ENCODE data around the gene SLX1A. TPM values are rescaled to one million over a fixed set of nuclear protein-coding genes. Genes with fewer than 3 reads are reported as not detected.
"Not testable (repeated sequence)": the region's sequence is repeated elsewhere in the genome, so short reads cannot be mapped to it uniquely, and the experiment has no call there.

Gene SLX1A
- total and polyA plus RNA-seq, 2 experiments from 2014 or later, result 29.5 to 97.5 TPM

GRCh38 chr16:30168746-30169145, 24.9 kb upstream of the SLX1A start:
- H3K27ac Mint-ChIP-seq; H3K4me2 ChIP-seq; H3K36me3 ChIP-seq (ENCODE audit: insufficient read depth); H3K4me3 ChIP-seq; H3K79me2 ChIP-seq (replicated peaks; ENCODE audit: insufficient read depth); ATAC-seq; H3K4me3 Mint-ChIP-seq; H2AFZ ChIP-seq; H4K20me1 ChIP-seq (replicated peaks; ENCODE audit: insufficient read depth); DNase-seq (ENCODE audit: low spot score); H3K27me3 ChIP-seq (ENCODE audit: insufficient read depth); H3K4me1 ChIP-seq (ENCODE audit: insufficient read depth); H3K9me2 ChIP-seq (ENCODE audit: insufficient read depth); H3K36me3 Mint-ChIP-seq (ENCODE audit: low read depth); H3K4me1 Mint-ChIP-seq; H3F3A ChIP-seq (replicated peaks; ENCODE audit: low read depth); H3K27ac ChIP-seq (ENCODE audit: low read depth): not testable (repeated sequence)
- Mint-ChIP-seq H3K27me3 (ENCODE audit: insufficient read depth, low read depth, poor library complexity) (peaks cover 10% of the 10 kb centered on the region), H3K9me3 (peaks cover 19% of the 10 kb centered on the region)

GRCh38 chr16:30169416-30169815, 24.3 kb upstream of the SLX1A start:
- not testable (repeated sequence) for H3K36me3 ChIP-seq (ENCODE audit: insufficient read depth); H3K4me1 Mint-ChIP-seq; H3K4me3 Mint-ChIP-seq; ATAC-seq; H3K36me3 Mint-ChIP-seq (ENCODE audit: low read depth); H4K20me1 ChIP-seq (replicated peaks; ENCODE audit: insufficient read depth); H3K4me2 ChIP-seq; H3F3A ChIP-seq (replicated peaks; ENCODE audit: low read depth); H2AFZ ChIP-seq; H3K4me3 ChIP-seq; H3K9me2 ChIP-seq (ENCODE audit: insufficient read depth); DNase-seq (ENCODE audit: low spot score); H3K4me1 ChIP-seq (ENCODE audit: insufficient read depth); H3K27ac Mint-ChIP-seq; H3K27ac ChIP-seq (ENCODE audit: low read depth); H3K27me3 ChIP-seq (ENCODE audit: insufficient read depth); H3K79me2 ChIP-seq (replicated peaks; ENCODE audit: insufficient read depth)
- Mint-ChIP-seq H3K27me3 (ENCODE audit: insufficient read depth, low read depth, poor library complexity) (peaks cover 10% of the 10 kb centered on the region), H3K9me3 (peaks cover 19% of the 10 kb centered on the region)

GRCh38 chr16:30170145-30170544, 23.5 kb upstream of the SLX1A start:
- not testable (repeated sequence) for H3K36me3 Mint-ChIP-seq (ENCODE audit: low read depth); H3K27me3 ChIP-seq (ENCODE audit: insufficient read depth); H3K27ac ChIP-seq (ENCODE audit: low read depth); H3K4me3 Mint-ChIP-seq; DNase-seq (ENCODE audit: low spot score); H3K4me2 ChIP-seq; H3K4me3 ChIP-seq; H2AFZ ChIP-seq; H3K4me1 ChIP-seq (ENCODE audit: insufficient read depth); H3K9me2 ChIP-seq (ENCODE audit: insufficient read depth); H4K20me1 ChIP-seq (replicated peaks; ENCODE audit: insufficient read depth); H3K4me1 Mint-ChIP-seq; H3F3A ChIP-seq (replicated peaks; ENCODE audit: low read depth); ATAC-seq; H3K36me3 ChIP-seq (ENCODE audit: insufficient read depth); H3K79me2 ChIP-seq (replicated peaks; ENCODE audit: insufficient read depth); H3K27ac Mint-ChIP-seq
- H3K27me3 Mint-ChIP-seq (ENCODE audit: insufficient read depth, low read depth, poor library complexity), result peaks cover 10% of the 10 kb centered on the region
- H3K9me3 Mint-ChIP-seq, result peaks cover 19% of the 10 kb centered on the region

GRCh38 chr16:30173054-30173453, 20.6 kb upstream of the SLX1A start:
- H3K27me3 ChIP-seq (ENCODE audit: insufficient read depth), result no peaks in the 10 kb centered on the region
- no peaks in the 10 kb centered on the region for H3K79me2 ChIP-seq (replicated peaks; ENCODE audit: insufficient read depth)
- no peak overlapping the region for H3K4me3 ChIP-seq
- DNase-seq (ENCODE audit: low spot score) (no peak), ATAC-seq (no peak)
- H3K4me2 ChIP-seq, result no peak overlapping the region
- Mint-ChIP-seq H3K27me3 (ENCODE audit: insufficient read depth, low read depth, poor library complexity) (peaks cover 12% of the 10 kb centered on the region), H3K27ac (no peak overlapping the region), H3K9me3 (peaks cover 13% of the 10 kb centered on the region), H3K4me3 (no peak overlapping the region), H3K4me1 (no peaks in the 10 kb centered on the region), H3K36me3 (ENCODE audit: low read depth) (peaks cover 3% of the 10 kb centered on the region)
- no peaks in the 10 kb centered on the region for H3K9me2 ChIP-seq (ENCODE audit: insufficient read depth)
- no peaks in the 10 kb centered on the region for H3F3A ChIP-seq (replicated peaks; ENCODE audit: low read depth)
- no peaks in the 10 kb centered on the region for H3K36me3 ChIP-seq (ENCODE audit: insufficient read depth)
- H4K20me1 ChIP-seq (replicated peaks; ENCODE audit: insufficient read depth), result no peaks in the 10 kb centered on the region
- H3K4me1 ChIP-seq (ENCODE audit: insufficient read depth), result no peaks in the 10 kb centered on the region
- H3K27ac ChIP-seq (ENCODE audit: low read depth), result no peak overlapping the region
- H2AFZ ChIP-seq, result no peak overlapping the region
- TF ChIP-seq ZNF462 (CRISPR knock-in tag; IDR thresholded peaks at IDR 0.05) (no peak), NANOG (IDR thresholded peaks at IDR 0.05; ENCODE audit: borderline replicate concordance) (no peak), STAT1 (IDR thresholded peaks at IDR 0.05; ENCODE audit: unreplicated experiment) (no peak), CREB1 (CRISPR knock-in tag; IDR thresholded peaks at IDR 0.05; ENCODE audit: low read depth) (no peak), JUNB (IDR thresholded peaks at IDR 0.05; ENCODE audit: unreplicated experiment) (no peak)
